HL-60 (cell line): ENCODE measurements around the gene KCNK7.

Experiments
- CTCF ChIP-seq: IDR thresholded peaks from one replicate; pipeline ENCODE4 v1.5.1; 2011; ENCODE audit warnings: low read length, control low read depth, inconsistent platforms; ENCODE audit not compliant: insufficient read depth
- GABPA ChIP-seq: IDR thresholded peaks from 2 replicates; pipeline ENCODE4 v1.6.1; 2012; ENCODE audit warnings: low read depth

- TF ChIP-seq CTCF, result no peak
- no peak for TF ChIP-seq GABPA
Measured at GRCh38 chr11:65636108-65637031, 40.8 kb upstream of the KCNK7 start.
